ENCODE results near the gene ATP9B.

ATP9B gene

GRCh38 chr18:79423211-79424007 is 354.2 kb downstream of the ATP9B start:
- no peak overlapping the region for H3K4me3 ChIP-seq (ENCODE audit: low read length)
- DNase-seq (ENCODE audit: low read depth) = no peak
- TF ChIP-seq CTCF (IDR thresholded peaks at IDR 0.05; ENCODE audit: insufficient read depth, low read depth, low read length, missing control alignments) = no peak

GRCh38 chr18:79424008-79424565 is 354.9 kb downstream of the ATP9B start:
- no peak for DNase-seq (ENCODE audit: low read depth)
- no peak for TF ChIP-seq CTCF (IDR thresholded peaks at IDR 0.05; ENCODE audit: insufficient read depth, low read depth, low read length, missing control alignments)
- no peak overlapping the region for H3K4me3 ChIP-seq (ENCODE audit: low read length)

- H3K4me3 ChIP-seq (ENCODE audit: low read length) = no peak overlapping the region
- DNase-seq (ENCODE audit: low read depth) = no peak
- TF ChIP-seq CTCF (IDR thresholded peaks at IDR 0.05; ENCODE audit: insufficient read depth, low read depth, low read length, missing control alignments) = no peak
Observed at GRCh38 chr18:79424880-79425568, 355.8 kb downstream of the ATP9B start.

GRCh38 chr18:79425569-79425886 is 356.3 kb downstream of the ATP9B start:
- TF ChIP-seq CTCF (IDR thresholded peaks at IDR 0.05; ENCODE audit: insufficient read depth, low read depth, low read length, missing control alignments) = no peak
- DNase-seq (ENCODE audit: low read depth) = no peak
- no peak overlapping the region for H3K4me3 ChIP-seq (ENCODE audit: low read length)

- no peak for DNase-seq (ENCODE audit: low read depth)
- TF ChIP-seq CTCF (IDR thresholded peaks at IDR 0.05; ENCODE audit: insufficient read depth, low read depth, low read length, missing control alignments) = no peak
- no peak overlapping the region for H3K4me3 ChIP-seq (ENCODE audit: low read length)
Observed at GRCh38 chr18:79426376-79427300, 357.4 kb downstream of the ATP9B start.

GRCh38 chr18:79427368-79428225 is 358.4 kb downstream of the ATP9B start:
- DNase-seq (ENCODE audit: low read depth) = no peak
- no peak for TF ChIP-seq CTCF (IDR thresholded peaks at IDR 0.05; ENCODE audit: insufficient read depth, low read depth, low read length, missing control alignments)
- H3K4me3 ChIP-seq (ENCODE audit: low read length) = no peak overlapping the region

Data from epithelial cell of esophagus (primary cell).